ENCODE data around the gene SEMA3C. TPM values are rescaled to one million over a fixed set of nuclear protein-coding genes. Genes with fewer than 3 reads are reported as not detected.
A peak's percentile ranks its signal among the peaks of the same experiment; 100 is the strongest.

The SEMA3C gene
- total RNA-seq, 1 donor from 2014 or later = 148 TPM

DNA sequence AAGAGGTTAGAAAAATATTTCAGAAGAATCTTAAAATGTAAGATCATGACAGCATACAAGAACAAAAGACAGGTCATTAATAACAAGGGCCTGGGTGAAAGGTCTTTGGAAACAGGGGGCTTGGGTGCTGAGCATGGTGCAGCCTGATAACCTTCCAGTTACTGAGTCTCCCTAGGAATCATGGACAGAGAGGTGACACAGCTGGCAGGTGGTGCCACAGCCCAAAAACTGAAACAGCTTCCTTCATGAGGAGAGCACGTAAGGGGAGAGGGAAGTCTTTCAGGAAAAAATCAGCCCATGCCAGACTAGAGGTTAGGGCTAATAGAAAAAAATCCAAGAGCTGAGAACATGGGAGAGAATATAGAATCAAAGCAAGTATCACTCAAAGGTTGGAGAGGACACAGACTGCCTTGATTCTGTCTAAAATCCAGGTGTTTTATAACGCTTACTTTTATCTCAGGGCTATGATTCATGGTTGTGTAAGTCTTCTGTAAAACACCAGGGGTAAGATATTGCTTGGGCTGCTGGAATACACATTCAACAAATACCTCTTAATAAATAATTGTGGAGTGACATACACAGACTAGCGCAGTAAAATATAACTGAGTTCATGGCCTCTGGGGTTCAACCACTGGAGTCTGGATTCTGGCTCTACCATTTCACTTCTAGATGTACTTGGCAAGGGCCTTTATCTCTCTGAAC lies 88.1 kb downstream of the SEMA3C start:
- H3K79me2 ChIP-seq (ENCODE audit: insufficient read depth, low read length) = peaks cover 3% of the 10 kb centered on the region
- H3K36me3 ChIP-seq (ENCODE audit: insufficient read depth, low read length) = peaks cover 5% of the 10 kb centered on the region
- no peaks in the 10 kb centered on the region for H3K9me3 ChIP-seq (ENCODE audit: insufficient read depth, low read depth, low read length)
- Mint-ChIP-seq H3K4me1 (ENCODE audit: low read depth, unreplicated experiment) (peaks cover 49% of the 10 kb centered on the region), H3K36me3 (ENCODE audit: low read depth, unreplicated experiment) (peaks cover 4% of the 10 kb centered on the region), H3K9me3 (ENCODE audit: unreplicated experiment) (no peaks in the 10 kb centered on the region), H3K4me3 (ENCODE audit: unreplicated experiment) (no peak overlapping the region), H3K27me3 (ENCODE audit: low read depth, unreplicated experiment) (no peaks in the 10 kb centered on the region), H3K27ac (ENCODE audit: unreplicated experiment) (no peak overlapping the region)
- H3K27me3 ChIP-seq (ENCODE audit: insufficient read depth, low read length) = no peaks in the 10 kb centered on the region
- TF ChIP-seq EZH2 (IDR thresholded peaks at IDR 0.05; ENCODE audit: insufficient read depth, low read length) = no peak
- TF ChIP-seq, protein P1, sequence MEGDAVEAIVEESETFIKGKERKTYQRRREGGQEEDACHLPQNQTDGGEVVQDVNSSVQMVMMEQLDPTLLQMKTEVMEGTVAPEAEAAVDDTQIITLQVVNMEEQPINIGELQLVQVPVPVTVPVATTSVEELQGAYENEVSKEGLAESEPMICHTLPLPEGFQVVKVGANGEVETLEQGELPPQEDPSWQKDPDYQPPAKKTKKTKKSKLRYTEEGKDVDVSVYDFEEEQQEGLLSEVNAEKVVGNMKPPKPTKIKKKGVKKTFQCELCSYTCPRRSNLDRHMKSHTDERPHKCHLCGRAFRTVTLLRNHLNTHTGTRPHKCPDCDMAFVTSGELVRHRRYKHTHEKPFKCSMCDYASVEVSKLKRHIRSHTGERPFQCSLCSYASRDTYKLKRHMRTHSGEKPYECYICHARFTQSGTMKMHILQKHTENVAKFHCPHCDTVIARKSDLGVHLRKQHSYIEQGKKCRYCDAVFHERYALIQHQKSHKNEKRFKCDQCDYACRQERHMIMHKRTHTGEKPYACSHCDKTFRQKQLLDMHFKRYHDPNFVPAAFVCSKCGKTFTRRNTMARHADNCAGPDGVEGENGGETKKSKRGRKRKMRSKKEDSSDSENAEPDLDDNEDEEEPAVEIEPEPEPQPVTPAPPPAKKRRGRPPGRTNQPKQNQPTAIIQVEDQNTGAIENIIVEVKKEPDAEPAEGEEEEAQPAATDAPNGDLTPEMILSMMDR (IDR thresholded peaks at IDR 0.05; ENCODE audit: insufficient read depth, low read depth, low read length) = no peak
- no peak for FAIRE-seq
- no peak overlapping the region for H2AFZ ChIP-seq (ENCODE audit: low read depth, low read length)
- DNase-seq (ENCODE audit: low read depth) = peak; percentile 77
- H3K4me2 ChIP-seq (ENCODE audit: low read length) = no peak overlapping the region
- H3K27ac ChIP-seq (ENCODE audit: low read depth, low read length) = no peak overlapping the region
- H4K20me1 ChIP-seq (ENCODE audit: insufficient read depth, low read length) = no peaks in the 10 kb centered on the region
- no peak overlapping the region for H3K4me3 ChIP-seq (ENCODE audit: insufficient read depth, low read depth, low read length)
- peaks cover 29% of the 10 kb centered on the region for H3K4me1 ChIP-seq (ENCODE audit: insufficient read depth, low read length)
- no peak overlapping the region for H3K9ac ChIP-seq (ENCODE audit: low read length)

DNA sequence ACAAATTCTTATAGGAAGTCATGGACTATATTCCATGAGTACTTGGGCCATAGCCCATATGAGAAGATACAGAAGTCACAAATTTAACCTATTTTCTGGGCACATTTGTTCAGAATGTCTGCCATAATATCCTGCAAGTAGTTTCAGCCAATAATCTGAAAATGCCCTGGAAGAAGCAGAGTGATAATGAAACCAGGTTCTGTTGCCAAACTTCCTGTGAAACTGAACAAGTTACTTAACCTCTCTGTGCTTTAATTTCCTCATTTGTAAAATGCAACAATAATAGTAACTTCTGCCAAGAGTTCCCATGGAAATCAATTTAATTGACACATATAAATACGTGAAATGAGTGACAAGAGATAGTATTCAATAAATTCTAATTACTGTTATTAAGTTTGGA lies 88.8 kb downstream of the SEMA3C start:
- Mint-ChIP-seq H3K9me3 (ENCODE audit: unreplicated experiment) (no peaks in the 10 kb centered on the region), H3K27me3 (ENCODE audit: low read depth, unreplicated experiment) (no peaks in the 10 kb centered on the region), H3K36me3 (ENCODE audit: low read depth, unreplicated experiment) (peaks cover 4% of the 10 kb centered on the region), H3K4me1 (ENCODE audit: low read depth, unreplicated experiment) (peaks cover 50% of the 10 kb centered on the region), H3K4me3 (ENCODE audit: unreplicated experiment) (no peak overlapping the region), H3K27ac (ENCODE audit: unreplicated experiment) (no peak overlapping the region)
- FAIRE-seq = no peak
- Histone ChIP-seq H3K4me3 (ENCODE audit: insufficient read depth, low read depth, low read length) (no peak overlapping the region), H3K36me3 (ENCODE audit: insufficient read depth, low read length) (peaks cover 5% of the 10 kb centered on the region), H3K79me2 (ENCODE audit: insufficient read depth, low read length) (peaks cover 3% of the 10 kb centered on the region), H3K27ac (ENCODE audit: low read depth, low read length) (no peak overlapping the region), H3K27me3 (ENCODE audit: insufficient read depth, low read length) (no peaks in the 10 kb centered on the region), H3K9me3 (ENCODE audit: insufficient read depth, low read depth, low read length) (no peaks in the 10 kb centered on the region), H3K4me2 (ENCODE audit: low read length) (no peak overlapping the region), H3K9ac (ENCODE audit: low read length) (no peak overlapping the region), H3K4me1 (ENCODE audit: insufficient read depth, low read length) (peaks cover 29% of the 10 kb centered on the region), H2AFZ (ENCODE audit: low read depth, low read length) (no peak overlapping the region), H4K20me1 (ENCODE audit: insufficient read depth, low read length) (no peaks in the 10 kb centered on the region)
- no peak for TF ChIP-seq EZH2 (IDR thresholded peaks at IDR 0.05; ENCODE audit: insufficient read depth, low read length)
- TF ChIP-seq, protein P1 (IDR thresholded peaks at IDR 0.05; ENCODE audit: insufficient read depth, low read depth, low read length) = no peak
- DNase-seq (ENCODE audit: low read depth) = no peak

- Histone ChIP-seq H2AFZ (ENCODE audit: low read depth, low read length) (no peak overlapping the region), H3K36me3 (ENCODE audit: insufficient read depth, low read length) (peaks cover 5% of the 10 kb centered on the region), H3K4me1 (ENCODE audit: insufficient read depth, low read length) (peaks cover 27% of the 10 kb centered on the region), H4K20me1 (ENCODE audit: insufficient read depth, low read length) (no peaks in the 10 kb centered on the region), H3K9me3 (ENCODE audit: insufficient read depth, low read depth, low read length) (no peaks in the 10 kb centered on the region), H3K9ac (ENCODE audit: low read length) (no peak overlapping the region), H3K4me3 (ENCODE audit: insufficient read depth, low read depth, low read length) (no peak overlapping the region), H3K4me2 (ENCODE audit: low read length) (no peak overlapping the region), H3K27ac (ENCODE audit: low read depth, low read length) (no peak overlapping the region), H3K27me3 (ENCODE audit: insufficient read depth, low read length) (no peaks in the 10 kb centered on the region), H3K79me2 (ENCODE audit: insufficient read depth, low read length) (peaks cover 3% of the 10 kb centered on the region)
- FAIRE-seq (peak; percentile 65), DNase-seq (ENCODE audit: low read depth) (peak; percentile 55)
- H3K9me3 Mint-ChIP-seq (ENCODE audit: unreplicated experiment) = no peaks in the 10 kb centered on the region
- H3K4me3 Mint-ChIP-seq (ENCODE audit: unreplicated experiment) = no peak overlapping the region
- no peaks in the 10 kb centered on the region for H3K27me3 Mint-ChIP-seq (ENCODE audit: low read depth, unreplicated experiment)
- H3K27ac Mint-ChIP-seq (ENCODE audit: unreplicated experiment) = no peak overlapping the region
- H3K4me1 Mint-ChIP-seq (ENCODE audit: low read depth, unreplicated experiment) = peaks cover 49% of the 10 kb centered on the region
- peaks cover 4% of the 10 kb centered on the region for H3K36me3 Mint-ChIP-seq (ENCODE audit: low read depth, unreplicated experiment)
- TF ChIP-seq, protein P1 (IDR thresholded peaks at IDR 0.05; ENCODE audit: insufficient read depth, low read depth, low read length) = no peak
- TF ChIP-seq EZH2 (IDR thresholded peaks at IDR 0.05; ENCODE audit: insufficient read depth, low read length) = no peak
Observed at GRCh38 chr7:80829527-80829926, 89.3 kb downstream of the SEMA3C start.
